KOPT-K1 (cell line): ENCODE data around the gene HDAC5.
"Not testable (repeated sequence)": the region's sequence is repeated elsewhere in the genome, so short reads cannot be mapped to it uniquely, and the experiment has no call there.

Experiments used
- H3K27ac ChIP-seq: fragments of 200-600 bp; sonication (generic); 2 replicates; pipeline ENCODE4 v1.5.1; 2016; ENCODE audit warnings: antibody characterized with exemption, mild to moderate bottlenecking, low read depth, low read length; ENCODE audit not compliant: poor library complexity, severe bottlenecking
- H3K36me3 ChIP-seq: fragments of 200-600 bp; sonication (generic); 2 replicates; pipeline ENCODE4 v1.5.1; 2017; ENCODE audit warnings: antibody characterized with exemption, mild to moderate bottlenecking, low read length, moderate library complexity; ENCODE audit not compliant: insufficient read depth
- H3K9me3 ChIP-seq: fragments of 200-600 bp; sonication (generic); 2 replicates; pipeline ENCODE4 v1.5.1; 2017; ENCODE audit warnings: antibody characterized with exemption, low read length, mild to moderate bottlenecking; ENCODE audit not compliant: insufficient read depth, poor library complexity, severe bottlenecking

HDAC5 gene

DNA sequence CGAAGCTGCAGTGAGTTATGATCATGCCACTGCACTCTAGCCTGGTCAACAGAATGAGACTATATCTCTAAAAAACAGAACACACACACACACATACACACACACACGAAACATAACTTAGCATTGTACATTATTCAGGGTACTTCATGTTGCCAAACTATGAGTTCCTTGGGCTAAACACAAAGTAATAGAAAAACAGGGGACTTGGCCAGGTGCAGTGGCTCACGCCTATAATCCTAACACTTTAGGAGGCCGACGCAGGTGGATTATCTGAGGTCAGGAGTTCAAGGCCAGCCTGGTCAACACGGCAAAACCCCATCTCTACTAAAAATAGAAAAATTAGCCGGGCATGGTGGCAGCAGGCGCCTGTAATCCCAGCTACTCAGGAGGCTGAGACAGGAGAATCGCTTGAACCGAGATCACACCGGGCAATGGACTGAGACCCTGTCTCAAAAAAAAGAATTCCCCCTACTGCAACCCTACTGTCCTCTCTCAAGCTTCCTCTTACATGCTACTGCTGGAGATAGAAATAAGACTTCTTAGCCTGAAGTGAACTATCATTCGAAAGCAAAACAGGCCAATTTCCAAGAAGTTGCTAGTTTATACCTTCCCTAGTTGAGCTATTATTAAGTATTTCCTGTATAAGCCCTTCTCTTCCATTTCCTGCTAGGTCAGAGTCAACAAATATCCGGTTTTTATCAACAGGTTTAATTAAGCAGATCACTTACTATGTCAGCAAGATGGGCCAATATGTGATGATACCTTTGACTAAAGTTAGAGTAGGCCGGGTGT, 64.1 kb downstream of the HDAC5 start:
- H3K9me3 ChIP-seq, result no peaks in the 10 kb centered on the region
- no peak overlapping the region for H3K27ac ChIP-seq
- peaks cover 94% of the 10 kb centered on the region for H3K36me3 ChIP-seq

DNA sequence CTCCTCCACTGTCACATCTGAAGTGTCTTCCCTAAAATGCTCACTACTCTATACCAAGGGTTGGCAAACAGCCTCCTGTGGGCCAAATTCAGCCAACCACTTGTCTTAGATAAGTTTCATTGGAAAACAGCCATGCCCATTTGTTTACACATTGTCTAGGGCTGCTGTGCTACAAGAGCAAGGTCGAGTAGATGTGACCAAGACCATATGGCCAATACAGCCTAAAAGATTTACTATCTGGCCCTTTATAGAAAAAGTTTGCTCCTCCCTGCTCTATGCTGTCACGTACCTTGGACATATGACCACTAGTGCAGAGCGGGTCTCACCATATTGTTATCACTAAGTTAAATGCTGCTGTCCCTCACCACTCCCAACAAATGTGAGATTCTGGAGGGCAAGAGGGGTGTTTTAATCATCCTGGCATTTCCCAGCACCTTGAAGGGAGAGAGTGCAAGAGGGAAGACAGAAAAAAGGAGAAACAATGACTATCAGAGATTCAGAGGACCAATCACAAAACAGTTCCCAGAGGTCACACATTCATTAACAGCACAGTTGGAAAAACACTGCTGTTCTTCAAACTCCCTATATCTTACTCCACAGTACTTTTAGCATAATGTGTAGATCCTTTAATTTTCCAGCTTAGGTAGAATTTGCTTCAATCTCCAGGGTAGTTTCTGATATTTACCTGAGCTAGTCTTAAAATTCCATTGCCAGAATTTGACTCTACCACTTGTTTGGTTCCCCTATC, 70.1 kb downstream of the HDAC5 start:
- peaks cover 93% of the 10 kb centered on the region for H3K36me3 ChIP-seq
- no peak overlapping the region for H3K27ac ChIP-seq
- H3K9me3 ChIP-seq, result no peaks in the 10 kb centered on the region

DNA sequence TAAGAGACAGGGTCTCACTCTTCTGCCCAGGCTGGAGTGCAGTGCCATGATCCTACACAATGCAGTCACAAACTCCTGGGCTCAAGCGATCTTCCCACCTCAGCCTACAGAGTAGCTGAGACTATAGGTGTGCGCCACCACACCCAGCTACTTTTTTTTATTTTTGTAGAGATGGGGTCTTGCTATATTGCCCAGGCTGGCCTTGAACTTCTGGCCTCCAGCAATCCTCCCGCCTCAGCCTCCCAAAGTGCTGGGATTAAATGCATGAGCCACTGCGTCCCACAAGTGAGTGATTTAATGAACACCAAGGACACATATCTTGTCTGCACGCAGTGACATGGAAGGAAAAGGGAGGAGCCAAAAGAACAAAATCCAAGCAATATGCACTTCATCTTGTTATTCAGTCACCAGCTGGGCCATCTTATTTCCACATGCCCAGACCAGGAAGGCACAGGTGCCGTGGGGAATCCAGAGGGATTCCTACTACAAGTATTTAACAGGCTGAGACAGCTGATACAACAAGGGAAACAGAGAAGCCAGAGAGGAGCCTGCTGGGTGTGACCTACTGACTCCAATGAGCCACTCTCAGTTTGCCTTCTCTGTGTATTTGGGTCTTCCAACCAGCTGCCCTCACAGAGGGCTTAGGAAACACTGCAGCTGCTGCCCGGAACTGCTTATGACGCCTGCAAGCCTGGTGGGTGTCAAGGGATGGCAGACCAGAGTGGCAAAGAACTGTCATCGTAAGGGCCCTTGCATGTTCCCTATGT, 74.0 kb downstream of the HDAC5 start:
- Histone ChIP-seq H3K9me3 (no peaks in the 10 kb centered on the region), H3K27ac (no peak overlapping the region), H3K36me3 (peaks cover 83% of the 10 kb centered on the region)

GRCh38 chr17:44046893-44047292, 76.5 kb downstream of the HDAC5 start:
- H3K36me3 ChIP-seq, result peaks cover 76% of the 10 kb centered on the region
- H3K9me3 ChIP-seq, result not testable (repeated sequence)

DNA sequence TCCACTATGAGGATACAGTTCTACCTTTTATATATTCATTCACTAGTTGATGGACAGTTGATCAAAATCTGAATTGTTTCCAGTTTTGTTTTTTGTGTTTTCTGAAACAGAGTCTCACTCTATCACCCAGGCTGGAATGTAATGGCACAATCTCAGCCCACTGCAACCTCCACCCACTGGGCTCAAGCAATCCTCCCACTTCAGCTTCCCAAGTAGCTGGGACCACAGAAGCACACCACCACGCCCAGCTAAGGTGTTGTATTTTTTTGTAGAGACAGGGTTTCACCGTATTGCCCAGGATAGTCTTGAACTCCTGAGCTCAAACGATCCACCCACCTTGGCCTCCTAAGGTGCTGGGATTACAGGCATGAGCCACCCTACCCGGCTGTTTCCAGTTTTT, 78.0 kb downstream of the HDAC5 start:
- Histone ChIP-seq H3K36me3 (peaks cover 68% of the 10 kb centered on the region), H3K9me3 (no peaks in the 10 kb centered on the region), H3K27ac (no peak overlapping the region)

More at GRCh38 chr17:44046893-44047292, 76.5 kb downstream of the HDAC5 start:
- not testable (repeated sequence) for H3K27ac ChIP-seq

DNA sequence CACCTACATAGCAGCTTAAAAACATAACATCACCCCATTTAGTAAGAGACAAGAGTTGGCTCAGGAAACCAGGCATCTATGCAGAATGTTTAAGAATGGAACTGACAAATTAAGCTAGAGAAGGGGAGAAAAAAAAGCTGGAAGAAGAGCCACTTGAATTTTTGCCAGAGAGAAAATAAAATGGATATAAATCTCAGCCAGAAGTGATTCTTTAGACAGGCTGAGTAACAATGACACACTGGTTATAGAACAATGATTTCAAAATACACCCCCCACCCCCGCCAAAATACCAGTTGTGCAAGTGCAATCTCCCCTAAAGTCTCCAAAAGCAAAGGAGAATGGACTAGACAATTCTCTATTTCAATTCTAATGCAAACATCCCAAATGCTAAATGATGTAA, 79.4 kb downstream of the HDAC5 start:
- Histone ChIP-seq H3K9me3 (no peaks in the 10 kb centered on the region), H3K27ac (no peak overlapping the region), H3K36me3 (peaks cover 67% of the 10 kb centered on the region)

DNA sequence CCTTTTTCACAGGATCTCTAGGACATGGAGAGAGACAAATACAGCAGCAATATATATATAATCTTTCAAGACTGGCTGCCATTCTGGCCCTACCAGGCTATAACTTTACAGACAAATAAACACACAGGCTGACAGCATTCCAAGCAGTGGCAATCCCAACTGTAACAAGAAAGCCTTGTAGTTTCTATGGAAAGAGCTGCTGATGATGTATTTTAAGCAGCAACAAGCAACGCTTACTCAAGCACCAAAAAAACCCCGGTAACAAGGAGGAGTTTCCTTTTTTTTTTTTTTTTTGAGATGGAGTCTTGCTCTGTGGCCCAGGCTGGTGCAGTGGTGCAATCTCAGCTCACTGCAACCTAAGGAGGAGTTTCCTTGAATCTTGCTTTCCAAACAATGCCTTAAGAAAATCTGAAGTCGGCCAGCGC, 80.2 kb downstream of the HDAC5 start:
- Histone ChIP-seq H3K27ac (no peak overlapping the region), H3K36me3 (peaks cover 67% of the 10 kb centered on the region), H3K9me3 (no peaks in the 10 kb centered on the region)

GRCh38 chr17:44039829-44040635, 83.4 kb downstream of the HDAC5 start:
- Histone ChIP-seq H3K27ac (no peak overlapping the region), H3K9me3 (no peaks in the 10 kb centered on the region), H3K36me3 (peaks cover 71% of the 10 kb centered on the region)

- H3K36me3 ChIP-seq, result peaks cover 68% of the 10 kb centered on the region
- H3K9me3 ChIP-seq, result no peaks in the 10 kb centered on the region
- H3K27ac ChIP-seq, result no peak overlapping the region
Measured at GRCh38 chr17:44038604-44039011, 84.8 kb downstream of the HDAC5 start.

- Histone ChIP-seq H3K9me3 (no peaks in the 10 kb centered on the region), H3K36me3 (peaks cover 70% of the 10 kb centered on the region), H3K27ac (no peak overlapping the region)
Measured at GRCh38 chr17:44037471-44037870, 86.0 kb downstream of the HDAC5 start.

GRCh38 chr17:44034688-44035087, 88.8 kb downstream of the HDAC5 start:
- not testable (repeated sequence) for H3K9me3 ChIP-seq
- peaks cover 64% of the 10 kb centered on the region for H3K36me3 ChIP-seq

DNA sequence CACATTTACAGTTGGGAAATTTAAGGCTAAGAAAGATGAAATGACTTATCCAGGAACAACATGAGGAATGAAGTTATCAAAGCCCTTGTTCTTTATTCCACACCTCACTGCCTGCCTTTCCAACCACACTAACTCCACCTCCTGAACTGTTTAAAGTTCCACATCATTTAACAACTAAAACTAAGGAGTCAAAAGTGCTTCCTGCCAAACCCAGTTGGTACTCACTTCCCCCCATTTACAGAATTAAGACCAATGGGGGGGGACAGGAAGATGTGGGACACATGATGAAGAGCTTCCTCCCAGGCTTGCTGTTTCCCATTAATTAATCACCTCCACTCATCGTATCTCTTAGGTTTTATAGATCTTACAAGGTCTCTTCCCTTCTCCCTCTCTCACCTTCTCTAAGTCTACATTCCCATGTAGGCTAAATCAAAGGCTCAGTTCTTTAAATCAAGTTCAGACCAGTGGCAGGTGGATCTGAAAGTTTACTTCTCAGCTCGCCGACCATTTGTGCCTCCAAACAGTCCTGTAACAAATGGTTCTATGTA, 89.5 kb downstream of the HDAC5 start:
- no peaks in the 10 kb centered on the region for H3K9me3 ChIP-seq
- H3K36me3 ChIP-seq, result peaks cover 63% of the 10 kb centered on the region
- no peak overlapping the region for H3K27ac ChIP-seq

More at GRCh38 chr17:44034688-44035087, 88.8 kb downstream of the HDAC5 start:
- H3K27ac ChIP-seq, result not testable (repeated sequence)

GRCh38 chr17:44030482-44030881, 93.0 kb downstream of the HDAC5 start:
- Histone ChIP-seq H3K27ac (no peak overlapping the region), H3K36me3 (peaks cover 42% of the 10 kb centered on the region), H3K9me3 (no peaks in the 10 kb centered on the region)

- no peaks in the 10 kb centered on the region for H3K9me3 ChIP-seq
- no peak overlapping the region for H3K27ac ChIP-seq
- peaks cover 42% of the 10 kb centered on the region for H3K36me3 ChIP-seq
Measured at GRCh38 chr17:44029736-44030135, 93.7 kb downstream of the HDAC5 start.
